Hepatocyte (in vitro differentiated cells): ENCODE results near the gene SUMO3.

Source experiments
- EZH2phosphoT487 ChIP-seq: fragments of 200-600 bp; sonication (generic); IDR thresholded peaks from one replicate; pipeline ENCODE4 v1.6.1; 2018; ENCODE audit warnings: antibody characterized with exemption, mild to moderate bottlenecking, low read depth, moderate library complexity; ENCODE audit not compliant: unreplicated experiment, severe bottlenecking
- TF ChIP-seq, protein P1 (sequence below): fragments of 200-600 bp; sonication (generic); IDR thresholded peaks from 2 replicates; pipeline ENCODE4 v1.5.1; 2016; ENCODE audit warnings: antibody characterized with exemption, mild to moderate bottlenecking; ENCODE audit not compliant: poor library complexity

DNA sequence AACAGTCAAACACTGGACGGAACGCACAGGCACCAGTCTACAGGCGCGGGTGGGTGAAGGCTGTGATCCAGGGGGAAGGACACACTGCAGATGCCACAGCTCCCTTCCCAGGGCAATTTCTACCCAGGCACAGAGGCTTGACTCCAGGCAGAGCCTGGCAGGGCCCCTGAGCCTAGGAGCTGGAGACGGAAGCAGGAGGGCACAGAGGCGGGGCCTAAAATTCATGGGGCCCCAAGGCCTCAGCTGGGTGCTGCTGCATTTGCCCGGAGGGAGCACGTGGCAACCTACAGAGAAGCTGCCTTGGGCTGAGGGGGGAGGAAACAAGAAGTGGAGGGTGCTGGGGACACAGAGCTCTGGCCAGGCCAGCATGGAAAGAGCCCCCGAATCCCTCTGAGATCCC, 57.5 kb downstream of the SUMO3 start:
- TF ChIP-seq, protein P1, sequence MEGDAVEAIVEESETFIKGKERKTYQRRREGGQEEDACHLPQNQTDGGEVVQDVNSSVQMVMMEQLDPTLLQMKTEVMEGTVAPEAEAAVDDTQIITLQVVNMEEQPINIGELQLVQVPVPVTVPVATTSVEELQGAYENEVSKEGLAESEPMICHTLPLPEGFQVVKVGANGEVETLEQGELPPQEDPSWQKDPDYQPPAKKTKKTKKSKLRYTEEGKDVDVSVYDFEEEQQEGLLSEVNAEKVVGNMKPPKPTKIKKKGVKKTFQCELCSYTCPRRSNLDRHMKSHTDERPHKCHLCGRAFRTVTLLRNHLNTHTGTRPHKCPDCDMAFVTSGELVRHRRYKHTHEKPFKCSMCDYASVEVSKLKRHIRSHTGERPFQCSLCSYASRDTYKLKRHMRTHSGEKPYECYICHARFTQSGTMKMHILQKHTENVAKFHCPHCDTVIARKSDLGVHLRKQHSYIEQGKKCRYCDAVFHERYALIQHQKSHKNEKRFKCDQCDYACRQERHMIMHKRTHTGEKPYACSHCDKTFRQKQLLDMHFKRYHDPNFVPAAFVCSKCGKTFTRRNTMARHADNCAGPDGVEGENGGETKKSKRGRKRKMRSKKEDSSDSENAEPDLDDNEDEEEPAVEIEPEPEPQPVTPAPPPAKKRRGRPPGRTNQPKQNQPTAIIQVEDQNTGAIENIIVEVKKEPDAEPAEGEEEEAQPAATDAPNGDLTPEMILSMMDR = no peak
- no peak for TF ChIP-seq EZH2phosphoT487
